Endothelial cell of umbilical vein (primary cell): ENCODE measurements around the gene TDRD10. TPM values are rescaled to one million over a fixed set of nuclear protein-coding genes. Genes with fewer than 3 reads are reported as not detected.

ENCODE experiments used
- BruUV-seq: library from RNA; stranded (reverse); fragments of 400-500 nt; replicated peaks from 2 replicates; lab custom pipeline; 2021; lab: Mats Ljungman, UMichigan
- CTCF ChIA-PET: fragments of 300-600, 350-600 bp; sonication (Branson Sonifier 250); formaldehyde crosslinking; loops from one replicate; lab custom pipeline; 2021; ENCODE audit warnings: antibody characterized with exemption, inconsistent platforms; lab: Charles Lee
- POLR2A ChIA-PET: fragments of 300-600, 350-600 bp; sonication (Branson Sonifier 250); formaldehyde crosslinking; loops from one replicate; lab custom pipeline; 2021; ENCODE audit warnings: antibody characterized with exemption, inconsistent platforms; lab: Charles Lee
- DNase-seq: peaks from one replicate; pipeline ENCODE4 v3.0.0-alpha.2; 2011; ENCODE audit warnings: low read depth, low spot score
- FAIRE-seq: peaks from 2 replicates; lab custom pipeline; 2011; peaks lifted over from hg19 to GRCh38; lab: Jason Lieb, UNC
- H2AFZ ChIP-seq: 2 replicates; pipeline ENCODE4 v1.6.0; 2012; ENCODE audit warnings: low read depth, low read length, control low read depth, inconsistent platforms
- H3K27ac ChIP-seq: 2 replicates; pipeline ENCODE4 v1.5.1; 2011; ENCODE audit warnings: low read depth, mild to moderate bottlenecking, control low read depth, low read length, moderate library complexity; ENCODE audit not compliant: insufficient read depth
- H3K27me3 ChIP-seq, 2 experiments: 2 replicates each; pipeline versions ENCODE4 v1.6.0 to v1.6.1; 2011; ENCODE audit warnings: low read length in 2 of 2, mixed read lengths in 1 of 2; ENCODE audit not compliant: control insufficient read depth in 2 of 2, insufficient read depth in 2 of 2
- H3K36me3 ChIP-seq, 2 experiments: 2 replicates in 1 of 2; 3 replicates in 1 of 2; pipeline ENCODE4 v1.5.1; 2011; ENCODE audit warnings: low read length in 2 of 2, mild to moderate bottlenecking in 1 of 2, moderate library complexity in 1 of 2; ENCODE audit not compliant: control insufficient read depth in 2 of 2, insufficient read depth in 2 of 2; ENCODE audit errors: extremely low read depth in 1 of 2
- H3K4me1 ChIP-seq: 3 replicates; pipeline ENCODE4 v1.5.1; 2011; ENCODE audit warnings: mild to moderate bottlenecking, low read length; ENCODE audit not compliant: control insufficient read depth, insufficient read depth; ENCODE audit errors: extremely low read depth
- H3K4me2 ChIP-seq: 2 replicates; pipeline ENCODE4 v1.6.1; 2011; ENCODE audit warnings: low read length, control low read depth, mixed read lengths; ENCODE audit not compliant: insufficient read depth
- H3K4me3 ChIP-seq, 3 experiments: fragments of 200-600 bp in 1 of 3; sonication (generic), shearing (Covaris generic) in 1 of 3; replicated peaks in 1 of 3; 2 replicates each; pipeline ENCODE4 v1.5.1; 2011 to 2016; ENCODE audit warnings: control low read depth in 3 of 3, low read length in 3 of 3, mild to moderate bottlenecking in 2 of 3, inconsistent platforms in 1 of 3, low read depth in 1 of 3, moderate library complexity in 1 of 3; ENCODE audit not compliant: insufficient read depth in 1 of 3
- H3K79me2 ChIP-seq: 2 replicates; pipeline ENCODE4 v1.6.0; 2012; ENCODE audit warnings: low read length, inconsistent platforms; ENCODE audit not compliant: control insufficient read depth, insufficient read depth
- H3K9ac ChIP-seq: replicated peaks from 2 replicates; pipeline ENCODE3; 2011; ENCODE audit warnings: low read length, control low read depth; ENCODE audit not compliant: insufficient read depth; ENCODE audit errors: extremely low read depth
- H3K9me1 ChIP-seq: replicated peaks from 3 replicates; pipeline ENCODE4 v1.6.0; 2011; ENCODE audit warnings: mild to moderate bottlenecking, low read length; ENCODE audit not compliant: control insufficient read depth, insufficient read depth; ENCODE audit errors: extremely low read depth
- H3K9me3 ChIP-seq: replicated peaks from 2 replicates; pipeline ENCODE4 v1.5.1; 2012; ENCODE audit warnings: low read length, inconsistent platforms; ENCODE audit not compliant: control insufficient read depth, insufficient read depth
- H4K20me1 ChIP-seq: replicated peaks from 2 replicates; pipeline ENCODE3; 2011; ENCODE audit warnings: mild to moderate bottlenecking, low read length; ENCODE audit not compliant: control insufficient read depth, insufficient read depth; ENCODE audit errors: extremely low read depth
- EZH2 ChIP-seq: IDR thresholded peaks from 2 replicates; pipeline ENCODE4 v1.6.1; 2012; ENCODE audit warnings: borderline replicate concordance, low read depth, mild to moderate bottlenecking, moderate library complexity, low read length, inconsistent platforms; ENCODE audit not compliant: severe bottlenecking
- FOS ChIP-seq: IDR thresholded peaks from 2 replicates; pipeline ENCODE4 v1.6.1; 2011; ENCODE audit warnings: mild to moderate bottlenecking, low read length, moderate library complexity, borderline replicate concordance; ENCODE audit not compliant: insufficient read depth
- GATA2 ChIP-seq: IDR thresholded peaks from 2 replicates; pipeline ENCODE4 v1.7.0; 2011; ENCODE audit warnings: low read depth, mild to moderate bottlenecking, moderate library complexity, mixed read lengths, low read length; ENCODE audit not compliant: insufficient read length, insufficient read depth
- JUN ChIP-seq: IDR thresholded peaks from 2 replicates; pipeline ENCODE4 v1.6.1; 2011; ENCODE audit warnings: borderline replicate concordance, low read depth; ENCODE audit not compliant: insufficient read length, insufficient read depth
- MYC ChIP-seq: IDR thresholded peaks from one replicate; pipeline ENCODE4 v1.6.1; 2011; ENCODE audit warnings: mild to moderate bottlenecking, low read depth, low read length
- POLR2A ChIP-seq: IDR thresholded peaks from 2 replicates; pipeline ENCODE4 v1.6.1; 2012; ENCODE audit warnings: low read depth, mild to moderate bottlenecking, control low read depth, low read length
- POLR2AphosphoS5 ChIP-seq: IDR thresholded peaks from 2 replicates; pipeline ENCODE4 v1.6.1; 2012; ENCODE audit warnings: low read depth, mild to moderate bottlenecking, control low read depth, low read length, moderate library complexity; ENCODE audit not compliant: insufficient read depth
- dilution Hi-C: fragments of 300-500 bp; cut with MboI; formaldehyde crosslinking; loops from one replicate; pipeline ENCODE4 v1.15.0; 2019; ENCODE audit warnings: low sequenced_read_pairs; ENCODE audit not compliant: extremely low pct_ligation_motif_present
- intact Hi-C: fragments of 100-400 bp; cut with micrococcal nuclease; formaldehyde crosslinking; loops from one replicate; pipeline ENCODE4 v1.10.0; 2022
- polyA plus RNA-seq, 4 experiments: library from polyadenylated mRNA; depleted of rRNA in 3 of 4; stranded (reverse) in 3 of 4; unstranded in 1 of 4; fragments of >200 nt; gene quantifications; 2 replicates each; pipeline versions ENCODE4 v1.2.1 to v1.2.3, GENCODE V29; 2011 to 2012; ENCODE audit warnings: missing spikeins in 1 of 4
- total RNA-seq: library from RNA; stranded (reverse); gene quantifications from 2 replicates; pipeline ENCODE4 v1.2.3, GENCODE V29; 2021
- TF ChIP-seq, protein P1 (sequence below): IDR thresholded peaks from 2 replicates; pipeline ENCODE4 v1.6.1; 2011; ENCODE audit not compliant: insufficient read depth, insufficient read length
- TF ChIP-seq, protein P2 (sequence below), 2 donors: IDR thresholded peaks; 1 replicate in 1 of 2; 2 replicates in 1 of 2; pipeline ENCODE4 v1.5.1; 2011; ENCODE audit warnings: low read length in 2 of 2, mild to moderate bottlenecking in 2 of 2, moderate library complexity in 2 of 2, control low read depth in 1 of 2, inconsistent platforms in 1 of 2, low read depth in 1 of 2; ENCODE audit not compliant: insufficient read depth in 1 of 2; ENCODE audit errors: extremely low read depth in 1 of 2

The TDRD10 gene
- total and polyA plus RNA-seq, 2 donors (not counting 3 experiments of a cell fraction or from before 2014, with no cell fraction given): 6.1 to 9.1 TPM

DNA sequence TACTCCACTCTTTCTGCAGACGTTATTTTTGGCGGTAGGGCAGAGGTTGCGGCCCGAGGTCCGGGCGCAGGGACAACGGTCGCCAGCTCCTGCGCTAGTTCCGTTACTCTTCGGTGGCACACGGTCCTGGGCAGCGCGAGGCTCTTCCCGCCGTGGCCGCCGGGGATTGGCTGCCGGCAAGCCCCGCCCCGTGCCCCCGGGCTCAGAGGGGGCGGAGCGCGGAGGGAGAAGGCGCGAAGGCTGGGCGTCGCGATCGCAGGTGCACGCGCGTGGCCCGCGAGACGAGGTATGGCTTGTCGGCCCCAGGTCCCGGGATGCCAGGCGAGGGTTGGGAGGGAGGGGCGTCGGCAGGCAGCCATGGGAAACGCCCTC lies 711 bp downstream of the TDRD10 start:
- Histone ChIP-seq H3K27ac (peak overlapping the region; percentile 74), H3K4me3 (peak overlapping the region in 2 of 3 experiments; percentile 73 to 99), H3K9ac (peak overlapping the region; percentile 89), H3K9me3 (no peaks in the 10 kb centered on the region), H3K4me1 (peaks cover 22% of the 10 kb centered on the region), H3K36me3 (no peaks in the 10 kb centered on the region), H3K27me3 (no peaks in the 10 kb centered on the region), H3K9me1 (no peaks in the 10 kb centered on the region), H4K20me1 (no peaks in the 10 kb centered on the region), H3K79me2 (peaks cover 34% of the 10 kb centered on the region), H3K4me2 (peak overlapping the region; percentile 95), H2AFZ (peak overlapping the region; percentile 91)
- no peak for TF ChIP-seq FOS
- no peak for TF ChIP-seq GATA2
- TF ChIP-seq EZH2: no peak
- no peak for TF ChIP-seq POLR2AphosphoS5
- TF ChIP-seq, protein P1, sequence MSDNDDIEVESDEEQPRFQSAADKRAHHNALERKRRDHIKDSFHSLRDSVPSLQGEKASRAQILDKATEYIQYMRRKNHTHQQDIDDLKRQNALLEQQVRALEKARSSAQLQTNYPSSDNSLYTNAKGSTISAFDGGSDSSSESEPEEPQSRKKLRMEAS: peak; percentile 59
- ChIA-PET POLR2A (no interaction called here), CTCF (interaction anchor here (1.0 to 4.6 kb wide), 4 partner anchors 18 to 43 kb away, joined by 3 to 40 read pairs (median 8); no protein-coding TSS in a partner anchor)
- no TSS peak for BruUV-seq
- intact Hi-C loops: no loop called here
- FAIRE-seq (no peak), DNase-seq (no peak)
- dilution Hi-C loops: no loop called here

DNA sequence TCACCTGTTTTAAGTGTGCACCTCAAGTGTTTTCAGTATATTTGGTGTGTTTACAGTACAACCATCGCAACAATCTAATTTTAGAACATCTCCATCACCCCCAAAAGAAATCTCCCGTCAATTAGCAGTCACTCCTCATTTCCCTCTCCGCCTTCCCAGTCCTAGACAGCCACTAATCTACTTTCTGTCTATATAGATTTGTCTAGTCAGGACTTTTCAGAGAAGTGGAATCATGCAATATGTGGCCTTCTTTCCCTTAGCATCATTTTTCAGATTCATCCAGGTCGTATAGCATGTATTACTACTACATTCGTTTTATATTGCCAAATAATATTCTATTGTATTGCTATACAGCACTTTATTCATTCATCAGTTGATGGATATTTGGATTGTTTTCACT lies 1.9 kb downstream of the TDRD10 start:
- CTCF ChIA-PET: interaction anchor here (2.5 kb wide), 1 partner anchor 43 kb away, joined by 8 read pairs; no protein-coding TSS in a partner anchor
- DNase-seq: no peak
- Histone ChIP-seq H3K4me1 (peaks cover 16% of the 10 kb centered on the region), H3K79me2 (peaks cover 31% of the 10 kb centered on the region), H3K9ac (no peak overlapping the region), H3K27me3 (no peaks in the 10 kb centered on the region), H3K27ac (no peak overlapping the region), H2AFZ (no peak overlapping the region), H4K20me1 (no peaks in the 10 kb centered on the region), H3K36me3 (no peaks in the 10 kb centered on the region), H3K9me1 (no peaks in the 10 kb centered on the region), H3K9me3 (no peaks in the 10 kb centered on the region), H3K4me2 (no peak overlapping the region), H3K4me3 (no peak overlapping the region)
- dilution Hi-C loops (no loop called here), intact Hi-C loops (no loop called here)
- TF ChIP-seq GATA2 (no peak), POLR2A (no peak), POLR2AphosphoS5 (no peak), FOS (no peak), EZH2 (no peak), JUN (no peak), MYC (no peak)
- TF ChIP-seq, protein P2, sequence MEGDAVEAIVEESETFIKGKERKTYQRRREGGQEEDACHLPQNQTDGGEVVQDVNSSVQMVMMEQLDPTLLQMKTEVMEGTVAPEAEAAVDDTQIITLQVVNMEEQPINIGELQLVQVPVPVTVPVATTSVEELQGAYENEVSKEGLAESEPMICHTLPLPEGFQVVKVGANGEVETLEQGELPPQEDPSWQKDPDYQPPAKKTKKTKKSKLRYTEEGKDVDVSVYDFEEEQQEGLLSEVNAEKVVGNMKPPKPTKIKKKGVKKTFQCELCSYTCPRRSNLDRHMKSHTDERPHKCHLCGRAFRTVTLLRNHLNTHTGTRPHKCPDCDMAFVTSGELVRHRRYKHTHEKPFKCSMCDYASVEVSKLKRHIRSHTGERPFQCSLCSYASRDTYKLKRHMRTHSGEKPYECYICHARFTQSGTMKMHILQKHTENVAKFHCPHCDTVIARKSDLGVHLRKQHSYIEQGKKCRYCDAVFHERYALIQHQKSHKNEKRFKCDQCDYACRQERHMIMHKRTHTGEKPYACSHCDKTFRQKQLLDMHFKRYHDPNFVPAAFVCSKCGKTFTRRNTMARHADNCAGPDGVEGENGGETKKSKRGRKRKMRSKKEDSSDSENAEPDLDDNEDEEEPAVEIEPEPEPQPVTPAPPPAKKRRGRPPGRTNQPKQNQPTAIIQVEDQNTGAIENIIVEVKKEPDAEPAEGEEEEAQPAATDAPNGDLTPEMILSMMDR (IDR thresholded peaks at IDR 0.05; ENCODE audit: extremely low read depth in 1 of 2, insufficient read depth in 1 of 2, low read depth in 1 of 2, low read length in 2 of 2): no peak
- TF ChIP-seq, protein P1: no peak
- no TSS peak for BruUV-seq
- FAIRE-seq: no peak
- POLR2A ChIA-PET: no interaction called here
